HepG2 (cell line): ENCODE measurements around the gene NFILZ. TPM values are rescaled to one million over a fixed set of nuclear protein-coding genes. Genes with fewer than 3 reads are reported as not detected.

Experiments
- ARHGAP35 ChIP-seq: sonication (generic); formaldehyde crosslinking; IDR thresholded peaks from 2 replicates; pipeline ENCODE4 v1.9.0; 2022; ENCODE audit warnings: mild to moderate bottlenecking, inconsistent platforms, moderate library complexity, missing genetic modification reagents, borderline replicate concordance
- CEBPG ChIP-seq: IDR thresholded peaks from 2 replicates; pipeline ENCODE4 v1.6.1; 2016
- CHD4 ChIP-seq: fragments of 200-600 bp; sonication (generic); IDR thresholded peaks from 2 replicates; pipeline ENCODE4 v1.7.0; 2017; ENCODE audit warnings: mild to moderate bottlenecking, low read length, borderline replicate concordance
- EEA1 ChIP-seq: sonication (generic); formaldehyde crosslinking; IDR thresholded peaks from 2 replicates; pipeline ENCODE4 v1.5.1; 2020; ENCODE audit warnings: mild to moderate bottlenecking, missing genetic modification reagents, borderline replicate concordance
- FOXP1 ChIP-seq, 2 experiments: fragments of 450-650 bp in 1 of 2; IDR thresholded peaks; 2 replicates each; pipeline ENCODE4 v1.6.1; 2017 to 2018; ENCODE audit warnings: antibody characterized with exemption in 1 of 2
- HNF4A ChIP-seq: sonication (generic); formaldehyde crosslinking; IDR thresholded peaks from 2 replicates; pipeline ENCODE4 v1.4.0; 2020; ENCODE audit warnings: missing genetic modification reagents
- IKZF1 ChIP-seq: fragments of 450-650 bp; IDR thresholded peaks from 2 replicates; pipeline ENCODE4 v1.7.1; 2016
- NCOA5 ChIP-seq: sonication (generic); formaldehyde crosslinking; IDR thresholded peaks from 2 replicates; pipeline ENCODE4 v1.4.0; 2020; ENCODE audit warnings: missing genetic modification reagents
- NFKBIZ ChIP-seq: IDR thresholded peaks from 2 replicates; pipeline ENCODE4 v1.6.1; 2018; ENCODE audit warnings: missing genetic modification reagents, missing compliant biosample characterization
- SKI ChIP-seq: fragments of 450-650 bp; IDR thresholded peaks from one replicate; pipeline ENCODE4 v1.6.1; 2018; ENCODE audit warnings: mild to moderate bottlenecking; ENCODE audit not compliant: partially characterized antibody
- U2AF1 ChIP-seq: fragments of 200-400 bp; formaldehyde crosslinking; optimal IDR thresholded peaks from 2 replicates; pipeline ENCODE3; 2017; ENCODE audit warnings: mild to moderate bottlenecking, low read depth, low read length
- ZBTB26 ChIP-seq: IDR thresholded peaks from 2 replicates; pipeline ENCODE4 v1.6.1; 2016; ENCODE audit warnings: missing compliant biosample characterization, missing genetic modification reagents, borderline replicate concordance
- ZBTB4 ChIP-seq: sonication (generic); formaldehyde crosslinking; IDR thresholded peaks from 2 replicates; pipeline ENCODE4 v1.4.0; 2020; ENCODE audit warnings: missing genetic modification reagents, mild to moderate bottlenecking, borderline replicate concordance
- ZFX ChIP-seq: sonication (generic); formaldehyde crosslinking; IDR thresholded peaks from 2 replicates; pipeline ENCODE4 v1.4.0; 2020; ENCODE audit warnings: mild to moderate bottlenecking, low read depth, missing genetic modification reagents, moderate library complexity
- ZNF142 ChIP-seq: sonication (generic); formaldehyde crosslinking; IDR thresholded peaks from 2 replicates; pipeline ENCODE4 v1.4.0; 2020; ENCODE audit warnings: missing genetic modification reagents
- ZNF670 ChIP-seq: sonication (generic); formaldehyde crosslinking; IDR thresholded peaks from 2 replicates; pipeline ENCODE4 v1.8.0; 2022; ENCODE audit warnings: mild to moderate bottlenecking, missing genetic modification reagents, borderline replicate concordance
- polyA plus RNA-seq, 8 experiments: library from polyadenylated mRNA; depleted of rRNA in 3 of 8; stranded (reverse) in 7 of 8; unstranded in 1 of 8; fragments of >200 nt; fragmentation: Illumina TruSeq in 4 of 8; extraction: Trizol in 4 of 8; gene quantifications; 2 replicates each; pipeline versions ENCODE4 v1.2.1 to v1.2.3, GENCODE V29; 2011 to 2016; ENCODE audit warnings: low read depth in 4 of 8, missing spikeins in 1 of 8, mixed read lengths in 1 of 8; ENCODE audit not compliant: insufficient read depth in 1 of 8
- total RNA-seq, 5 experiments: library from RNA; depleted of rRNA; stranded (reverse); fragments of >200 nt; fragmentation: Illumina TruSeq; extraction: Trizol; gene quantifications; 2 replicates each; pipeline ENCODE4 v1.2.3, GENCODE V29; 2016; ENCODE audit warnings: low read depth in 1 of 5
- TF ChIP-seq, protein P1 (sequence below): sonication (generic); formaldehyde crosslinking; IDR thresholded peaks from 2 replicates; pipeline ENCODE4 v1.4.0; 2020; ENCODE audit warnings: missing genetic modification reagents
- TF ChIP-seq, protein P2 (sequence below): sonication (generic); formaldehyde crosslinking; IDR thresholded peaks from 2 replicates; pipeline ENCODE4 v1.9.0; 2021; ENCODE audit warnings: missing genetic modification reagents, borderline replicate concordance

NFILZ gene
- total and polyA plus RNA-seq, 2 of the 13 experiments (the other 11 are each of a cell fraction or from before 2014, with no cell fraction given) = not detected

DNA sequence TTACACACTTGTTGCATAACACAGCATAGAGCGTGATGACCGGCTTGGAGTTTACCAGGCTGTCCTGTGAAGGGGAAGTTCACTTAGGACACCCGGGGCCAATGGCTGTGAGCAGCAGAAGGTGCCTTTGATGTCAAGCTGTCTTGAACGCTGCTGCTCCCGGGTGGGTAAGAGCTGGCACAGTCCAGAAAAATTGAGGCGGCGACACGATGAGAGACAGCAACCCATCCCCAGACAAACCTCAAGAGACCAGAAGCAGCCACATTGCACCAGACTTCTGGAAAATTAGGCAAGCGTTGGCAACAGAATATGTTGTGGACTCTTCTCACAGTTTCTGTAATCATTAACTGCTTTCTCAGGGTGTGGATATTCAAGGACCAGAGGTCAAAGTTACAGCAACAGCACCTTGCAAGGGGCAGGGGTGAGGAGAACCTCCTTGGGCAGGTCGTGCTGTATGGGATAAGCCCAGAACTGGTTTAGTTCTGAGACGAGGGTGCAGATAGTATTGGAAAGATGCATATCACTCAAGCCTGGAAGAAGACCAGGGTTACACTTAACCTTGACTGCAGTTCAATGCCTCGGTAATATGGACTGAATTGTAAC lies 10.1 kb downstream of the NFILZ start (continued):
- TF ChIP-seq CHD4 = peak; percentile 87; the same call in 1 of the 2 replicates
- peak; percentile 95 for TF ChIP-seq CEBPG
- TF ChIP-seq EEA1 (CRISPR knock-in tag) = no peak
- no peak for TF ChIP-seq ZFX
- TF ChIP-seq, protein P1, sequence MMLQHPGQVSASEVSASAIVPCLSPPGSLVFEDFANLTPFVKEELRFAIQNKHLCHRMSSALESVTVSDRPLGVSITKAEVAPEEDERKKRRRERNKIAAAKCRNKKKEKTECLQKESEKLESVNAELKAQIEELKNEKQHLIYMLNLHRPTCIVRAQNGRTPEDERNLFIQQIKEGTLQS (CRISPR knock-in tag) = no peak; the same call in 1 of the 2 replicates
- TF ChIP-seq ZNF142 = no peak
- TF ChIP-seq NFKBIZ = no peak
- TF ChIP-seq ARHGAP35 (CRISPR knock-in tag) = no peak; the same call in 1 of the 2 replicates
- TF ChIP-seq ZBTB26 (CRISPR knock-in tag) = peak; percentile 96
- no peak for TF ChIP-seq NCOA5 (CRISPR knock-in tag)
- 0 out of 2 replicates have a peak, but pooled peaks have one; percentile 43 for TF ChIP-seq ZBTB4 (CRISPR knock-in tag)
- TF ChIP-seq U2AF1 = no peak
- no peak for TF ChIP-seq IKZF1
- TF ChIP-seq SKI = peak; percentile 76
- TF ChIP-seq ZNF670 = no peak
- TF ChIP-seq FOXP1 (IDR thresholded peaks at IDR 0.05) = no peak
- TF ChIP-seq FOXP1 (CRISPR knock-in tag; IDR thresholded peaks at IDR 0.05) = peak; percentile 69; the same call in 1 of the 2 replicates
- TF ChIP-seq HNF4A (CRISPR knock-in tag) = peak; percentile 83
- TF ChIP-seq, protein P2, sequence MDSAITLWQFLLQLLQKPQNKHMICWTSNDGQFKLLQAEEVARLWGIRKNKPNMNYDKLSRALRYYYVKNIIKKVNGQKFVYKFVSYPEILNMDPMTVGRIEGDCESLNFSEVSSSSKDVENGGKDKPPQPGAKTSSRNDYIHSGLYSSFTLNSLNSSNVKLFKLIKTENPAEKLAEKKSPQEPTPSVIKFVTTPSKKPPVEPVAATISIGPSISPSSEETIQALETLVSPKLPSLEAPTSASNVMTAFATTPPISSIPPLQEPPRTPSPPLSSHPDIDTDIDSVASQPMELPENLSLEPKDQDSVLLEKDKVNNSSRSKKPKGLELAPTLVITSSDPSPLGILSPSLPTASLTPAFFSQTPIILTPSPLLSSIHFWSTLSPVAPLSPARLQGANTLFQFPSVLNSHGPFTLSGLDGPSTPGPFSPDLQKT (CRISPR knock-in tag) = no peak
